ENCODE measurements around the gene CELSR1.

Gene CELSR1, protein sequence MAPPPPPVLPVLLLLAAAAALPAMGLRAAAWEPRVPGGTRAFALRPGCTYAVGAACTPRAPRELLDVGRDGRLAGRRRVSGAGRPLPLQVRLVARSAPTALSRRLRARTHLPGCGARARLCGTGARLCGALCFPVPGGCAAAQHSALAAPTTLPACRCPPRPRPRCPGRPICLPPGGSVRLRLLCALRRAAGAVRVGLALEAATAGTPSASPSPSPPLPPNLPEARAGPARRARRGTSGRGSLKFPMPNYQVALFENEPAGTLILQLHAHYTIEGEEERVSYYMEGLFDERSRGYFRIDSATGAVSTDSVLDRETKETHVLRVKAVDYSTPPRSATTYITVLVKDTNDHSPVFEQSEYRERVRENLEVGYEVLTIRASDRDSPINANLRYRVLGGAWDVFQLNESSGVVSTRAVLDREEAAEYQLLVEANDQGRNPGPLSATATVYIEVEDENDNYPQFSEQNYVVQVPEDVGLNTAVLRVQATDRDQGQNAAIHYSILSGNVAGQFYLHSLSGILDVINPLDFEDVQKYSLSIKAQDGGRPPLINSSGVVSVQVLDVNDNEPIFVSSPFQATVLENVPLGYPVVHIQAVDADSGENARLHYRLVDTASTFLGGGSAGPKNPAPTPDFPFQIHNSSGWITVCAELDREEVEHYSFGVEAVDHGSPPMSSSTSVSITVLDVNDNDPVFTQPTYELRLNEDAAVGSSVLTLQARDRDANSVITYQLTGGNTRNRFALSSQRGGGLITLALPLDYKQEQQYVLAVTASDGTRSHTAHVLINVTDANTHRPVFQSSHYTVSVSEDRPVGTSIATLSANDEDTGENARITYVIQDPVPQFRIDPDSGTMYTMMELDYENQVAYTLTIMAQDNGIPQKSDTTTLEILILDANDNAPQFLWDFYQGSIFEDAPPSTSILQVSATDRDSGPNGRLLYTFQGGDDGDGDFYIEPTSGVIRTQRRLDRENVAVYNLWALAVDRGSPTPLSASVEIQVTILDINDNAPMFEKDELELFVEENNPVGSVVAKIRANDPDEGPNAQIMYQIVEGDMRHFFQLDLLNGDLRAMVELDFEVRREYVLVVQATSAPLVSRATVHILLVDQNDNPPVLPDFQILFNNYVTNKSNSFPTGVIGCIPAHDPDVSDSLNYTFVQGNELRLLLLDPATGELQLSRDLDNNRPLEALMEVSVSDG (N-terminal part only)

DNA sequence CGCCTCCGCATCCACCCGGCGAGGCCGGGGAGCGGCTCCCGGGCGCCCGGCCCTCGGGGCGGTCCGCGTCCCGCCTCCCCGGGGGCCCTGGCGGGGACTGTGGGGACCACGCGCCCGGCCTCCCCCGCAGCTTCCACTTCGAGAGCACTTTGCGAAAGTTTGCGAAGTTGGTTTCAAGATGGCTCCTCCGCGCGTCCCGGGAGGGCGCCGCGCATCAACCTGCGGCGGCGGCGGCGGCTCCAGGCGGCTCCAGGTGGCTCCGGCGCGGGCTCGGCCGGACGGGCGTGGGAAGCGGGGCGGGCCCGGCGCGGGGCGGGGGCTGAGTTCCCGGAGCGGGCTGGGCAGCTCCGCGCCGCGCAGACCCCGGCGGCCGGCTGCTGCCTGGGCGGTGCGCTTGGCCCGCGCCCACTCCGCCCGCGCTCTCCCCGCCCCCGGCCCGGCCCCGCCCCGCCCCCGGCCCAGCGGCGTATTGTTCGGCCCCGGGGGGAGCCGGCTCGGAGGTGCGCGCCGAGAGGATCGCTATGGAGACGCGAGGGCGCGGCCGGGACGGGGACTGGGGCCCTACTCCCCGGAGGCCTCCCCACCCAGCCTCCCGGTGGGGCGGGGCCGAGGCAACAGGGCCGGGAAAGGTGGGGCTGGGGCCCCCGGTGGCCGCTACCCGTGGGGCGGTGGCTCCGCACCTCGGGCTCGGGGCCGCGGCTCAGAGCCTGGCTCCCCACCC is at the start of gene CELSR1:
Gene CELSR1, minus strand, starts transcription at position 396 of the 721 bp plus-strand sequence. CDS start 450 bp downstream, outside the sequence.
- no peak for DNase-seq (ENCODE audit: extremely low read depth in 1 of 2, low read depth in 1 of 2)

DNA sequence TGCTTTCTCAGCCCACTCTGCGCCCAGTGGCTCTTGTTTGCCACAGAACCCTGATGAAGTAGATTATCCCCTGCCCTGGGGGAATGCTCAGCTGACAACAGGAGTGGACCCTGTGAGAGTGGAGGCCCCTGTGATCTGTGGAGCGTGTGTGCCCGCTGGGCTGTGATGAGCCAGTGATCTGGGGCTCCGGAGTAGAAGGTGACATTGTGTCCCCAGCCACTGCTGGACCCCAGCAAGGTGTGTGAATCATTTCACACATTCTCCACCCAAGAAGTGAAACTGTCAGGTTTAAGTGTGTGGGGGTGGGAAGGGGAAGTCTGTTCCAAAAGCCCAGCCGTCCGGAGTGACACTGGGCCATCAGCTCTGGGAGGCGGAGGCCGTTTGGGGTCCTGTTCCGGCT is 49.6 kb upstream of the CELSR1 start:
- no peak for DNase-seq (ENCODE audit: extremely low read depth in 1 of 2, low read depth in 1 of 2)

- no peak for DNase-seq (ENCODE audit: extremely low read depth in 1 of 2, low read depth in 1 of 2)
Observed at GRCh38 chr22:46586531-46587011, 49.2 kb upstream of the CELSR1 start.

DNA sequence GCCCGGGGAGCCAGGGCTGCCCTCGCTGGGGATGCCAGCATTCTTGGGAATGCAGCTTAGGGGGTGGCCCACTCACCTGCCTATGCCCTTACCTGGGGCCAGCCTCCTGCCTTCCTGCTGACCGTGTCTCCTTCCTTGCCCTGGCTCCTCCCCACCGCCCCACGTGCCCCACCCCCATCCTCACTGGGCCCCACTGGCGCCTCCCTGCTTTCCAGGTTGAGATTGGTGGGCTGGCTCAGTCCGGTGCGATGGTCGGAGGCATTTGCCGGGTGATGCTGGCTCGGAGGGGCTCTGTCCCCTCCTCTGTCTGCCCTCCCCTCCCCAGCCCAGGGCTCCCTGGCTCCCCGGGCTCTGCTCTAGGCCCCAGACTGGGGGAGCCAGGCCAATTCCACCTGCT is 48.7 kb upstream of the CELSR1 start:
- no peak for DNase-seq (ENCODE audit: extremely low read depth in 1 of 2, low read depth in 1 of 2)

DNA sequence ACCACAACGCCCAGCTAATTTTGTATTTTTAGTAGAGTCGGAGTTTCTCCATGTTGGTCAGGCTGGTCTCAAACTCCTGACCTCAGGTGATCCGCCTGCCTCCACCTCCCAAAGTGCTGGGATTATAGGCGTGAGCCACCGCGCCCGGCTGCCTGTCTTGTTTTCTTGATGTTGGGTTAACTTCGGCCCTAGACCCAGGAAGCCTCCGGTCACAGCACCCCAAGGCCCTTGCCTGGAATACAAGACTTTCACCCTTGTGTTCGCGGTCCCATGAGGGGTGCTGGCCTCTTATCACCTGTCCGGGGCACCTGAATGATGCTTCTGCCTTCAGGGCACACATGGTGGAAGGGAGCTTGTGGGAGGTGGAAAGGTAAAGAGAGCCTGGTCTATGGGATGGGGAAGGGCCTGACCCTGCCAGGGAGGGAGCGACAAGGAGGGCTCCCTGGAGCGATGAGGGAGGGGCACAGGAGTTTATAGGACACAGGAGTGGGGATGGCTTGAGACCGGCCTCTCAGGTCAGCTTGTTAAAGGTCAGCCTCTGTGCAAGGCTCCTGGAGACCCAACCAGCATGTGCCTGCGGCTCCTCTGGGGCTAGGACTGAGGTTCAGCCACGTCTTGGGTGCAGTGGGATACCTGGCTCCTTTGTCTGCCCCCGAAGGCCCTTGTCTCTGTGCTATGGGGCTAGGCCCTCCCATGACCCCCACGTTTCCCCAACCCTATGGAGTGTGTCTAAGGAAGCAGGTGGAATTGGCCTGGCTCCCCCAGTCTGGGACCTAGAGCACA is 48.1 kb upstream of the CELSR1 start:
- DNase-seq (ENCODE audit: extremely low read depth in 1 of 2, low read depth in 1 of 2), result no peak

DNA sequence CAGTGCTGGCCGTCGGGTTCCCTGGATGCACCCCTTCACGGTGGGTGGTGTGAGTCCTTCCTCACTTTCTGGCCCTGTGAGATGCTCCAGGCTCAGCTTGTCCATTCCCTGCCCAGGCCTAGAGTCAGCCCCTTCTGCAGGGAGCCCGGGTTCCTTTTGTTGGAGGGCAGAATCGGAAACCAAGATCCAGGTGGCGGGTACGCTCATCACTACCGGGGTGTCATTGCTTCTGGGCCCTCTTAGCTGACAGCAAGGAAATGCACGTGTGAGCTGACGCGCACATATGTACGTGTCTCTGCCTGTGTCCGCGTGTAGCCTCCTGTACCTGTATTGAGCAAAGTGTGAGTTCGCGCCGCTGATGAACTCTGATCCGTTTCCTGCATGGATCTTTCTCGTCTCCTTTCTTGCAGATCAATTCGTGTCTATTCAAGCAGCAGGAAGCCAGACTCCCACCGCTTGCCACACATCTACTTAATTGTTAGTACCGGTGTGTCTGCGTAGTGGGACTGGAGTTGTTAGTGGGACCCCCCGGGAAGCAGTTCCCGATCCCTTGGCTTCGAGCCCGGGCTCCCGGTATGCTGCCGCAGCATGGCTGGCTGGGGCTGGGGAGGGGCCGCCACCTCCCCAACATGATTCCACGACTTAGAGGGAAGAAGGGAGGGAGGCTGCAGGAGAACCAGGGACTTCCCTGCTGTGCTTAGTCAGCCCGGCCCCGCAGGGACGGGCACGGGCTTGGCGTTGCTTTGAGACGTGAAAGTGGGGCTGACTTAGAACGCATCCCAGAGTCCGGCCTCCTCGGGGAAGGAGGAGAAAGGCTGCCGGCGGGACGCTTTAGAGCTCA is 46.9 kb upstream of the CELSR1 start:
- DNase-seq (ENCODE audit: extremely low read depth in 1 of 2, low read depth in 1 of 2), result no peak

DNA sequence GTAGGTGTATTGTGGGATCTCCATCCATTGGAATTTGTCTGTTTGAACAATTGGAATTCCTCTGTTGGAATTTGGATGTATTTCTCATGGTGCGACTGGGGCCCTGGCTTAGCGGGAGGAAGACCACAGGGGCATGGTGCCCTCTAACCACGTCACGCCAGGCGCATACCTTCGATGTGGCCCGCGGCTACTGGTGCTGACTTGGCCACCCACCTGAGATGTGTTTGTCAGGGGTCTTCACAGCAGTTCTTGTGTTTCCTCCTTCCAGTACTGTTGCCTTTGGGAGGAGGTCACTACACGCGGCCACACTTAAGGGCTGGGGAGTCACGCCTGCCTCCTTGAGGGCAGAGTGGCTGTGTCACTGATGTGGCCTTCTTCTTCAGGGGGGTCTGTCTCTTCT is 46.2 kb upstream of the CELSR1 start:
- no peak for DNase-seq (ENCODE audit: extremely low read depth in 1 of 2, low read depth in 1 of 2)

DNA sequence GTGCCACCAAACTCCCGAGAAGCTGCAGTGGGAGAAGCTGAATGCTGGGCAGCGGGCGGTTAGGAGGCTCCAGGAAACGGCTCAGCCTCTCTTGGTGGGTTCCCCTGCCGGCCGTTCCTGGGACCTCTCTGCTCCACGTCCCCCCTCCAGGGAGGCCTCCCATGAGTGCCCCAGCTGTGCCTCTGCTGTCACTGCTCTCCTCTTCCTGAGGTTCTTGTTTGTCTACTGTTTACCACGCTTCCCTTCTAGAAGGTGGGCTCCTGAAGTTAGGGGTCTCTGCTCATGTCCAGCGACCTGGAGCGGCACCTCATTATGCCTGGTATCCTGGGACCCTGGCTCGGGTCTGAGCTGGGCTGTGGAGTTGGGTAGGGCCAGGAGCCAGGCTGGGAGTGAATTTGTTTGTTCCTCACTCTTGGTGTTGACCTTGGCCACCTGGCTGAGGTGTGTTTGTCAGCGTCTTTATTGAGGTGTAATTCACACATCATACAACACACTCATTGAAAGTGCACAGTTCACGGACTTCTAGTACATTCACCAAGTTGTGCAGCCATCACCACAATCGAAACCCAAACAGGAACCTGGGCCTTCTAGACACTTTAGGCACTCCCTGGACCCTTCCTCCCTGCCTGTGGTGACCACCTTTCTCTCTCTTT is 45.0 kb upstream of the CELSR1 start:
- DNase-seq (ENCODE audit: extremely low read depth in 1 of 2, low read depth in 1 of 2), result no peak

- no peak for DNase-seq (ENCODE audit: extremely low read depth in 1 of 2, low read depth in 1 of 2)
Observed at GRCh38 chr22:46581538-46582244, 44.3 kb upstream of the CELSR1 start.

- no peak for DNase-seq (ENCODE audit: extremely low read depth in 1 of 2, low read depth in 1 of 2)
Observed at GRCh38 chr22:46580940-46581537, 43.6 kb upstream of the CELSR1 start.

DNA sequence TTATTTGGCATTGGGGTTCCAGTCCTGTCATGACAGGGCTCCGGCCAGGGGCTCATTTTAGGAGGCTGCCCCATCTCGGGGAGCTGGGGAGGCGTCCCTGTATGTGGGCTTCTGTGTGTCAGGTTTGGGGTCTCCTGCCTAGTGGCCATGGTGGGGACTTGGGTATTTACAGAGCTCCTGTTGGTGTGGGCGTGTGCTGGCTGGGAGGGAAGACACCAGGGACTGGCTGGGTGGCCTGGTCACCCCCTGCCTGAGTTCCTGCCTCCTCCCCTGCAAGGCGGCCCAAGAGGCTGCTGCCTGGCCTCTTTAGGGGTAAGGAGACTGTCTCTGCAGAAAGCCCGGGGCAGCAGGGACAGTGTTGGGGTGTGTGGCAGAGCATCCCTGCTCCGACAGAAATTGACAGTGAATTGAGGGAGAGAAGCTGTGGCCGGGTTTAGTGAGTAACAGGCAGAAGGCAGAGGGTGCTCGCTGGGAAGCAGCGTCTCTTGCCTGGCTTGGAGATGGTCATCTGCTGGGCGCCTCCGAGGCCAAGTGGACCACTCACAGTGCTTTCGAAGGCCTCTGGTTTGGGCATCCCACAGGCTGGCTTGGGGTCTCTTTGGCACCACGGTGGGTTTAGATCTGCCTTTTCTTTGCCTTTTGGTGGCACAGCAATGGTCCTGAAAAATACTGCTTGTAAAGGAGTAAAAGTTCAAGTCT is 42.5 kb upstream of the CELSR1 start:
- no peak for DNase-seq (ENCODE audit: extremely low read depth in 1 of 2, low read depth in 1 of 2)

- no peak for DNase-seq (ENCODE audit: extremely low read depth in 1 of 2, low read depth in 1 of 2)
Observed at GRCh38 chr22:46578824-46579561, 41.6 kb upstream of the CELSR1 start.

GRCh38 chr22:46578251-46578823 is 40.9 kb upstream of the CELSR1 start:
- DNase-seq (ENCODE audit: extremely low read depth in 1 of 2, low read depth in 1 of 2), result no peak

DNA sequence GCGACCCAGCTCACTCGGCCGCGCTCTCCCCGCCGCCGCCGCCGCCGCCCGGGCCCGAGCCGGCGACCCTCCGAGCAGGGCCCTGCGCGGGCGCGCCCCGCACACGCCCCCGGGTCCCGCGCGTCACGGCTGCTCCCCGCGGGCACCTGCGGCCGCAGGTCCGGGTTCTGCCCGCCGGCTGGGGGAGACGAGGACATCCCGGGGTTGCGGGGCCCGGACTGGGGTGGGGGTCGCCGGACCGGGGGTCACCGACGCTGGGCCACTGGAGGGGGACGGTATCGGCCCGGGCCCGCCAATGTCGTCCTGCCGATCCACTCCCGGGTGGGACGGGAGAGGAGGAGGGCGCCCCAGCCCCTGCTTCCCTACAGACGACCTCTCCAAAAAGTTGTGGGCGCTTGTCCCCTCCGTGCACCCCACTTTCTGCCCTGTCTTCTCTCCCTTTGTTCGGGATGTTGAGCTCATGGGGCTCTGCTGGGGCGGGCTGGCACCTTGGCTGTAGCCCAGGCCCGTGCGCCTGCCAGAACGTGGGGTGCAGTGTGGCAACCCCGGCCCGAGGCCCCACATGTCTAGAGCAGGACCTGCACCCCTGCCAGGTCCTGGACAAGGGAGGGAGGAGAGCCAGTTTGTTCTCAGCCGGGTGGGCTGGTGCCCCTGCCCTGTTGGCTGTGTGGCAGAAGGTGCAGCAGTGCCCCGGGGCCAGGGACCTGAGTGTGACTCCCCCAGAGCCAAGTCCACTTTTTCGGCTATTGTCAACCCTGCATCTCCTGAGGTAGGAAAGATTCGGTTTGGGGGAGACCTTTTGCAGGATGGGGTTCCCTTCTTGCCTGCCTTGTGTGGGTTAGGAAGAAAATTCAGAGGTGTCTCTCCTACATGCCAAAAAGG is 40.2 kb upstream of the CELSR1 start:
- DNase-seq (ENCODE audit: extremely low read depth in 1 of 2, low read depth in 1 of 2), result no peak

Data from stimulated activated CD8-positive, alpha-beta memory T cell treated with anti-CD3 and anti-CD28 coated beads, Interleukin-7, amount 100 ng/mL, for 48 hours (primary cell).